Measurements from ENCODE around the gene FAM162B. TPM values are rescaled to one million over a fixed set of nuclear protein-coding genes. Genes with fewer than 3 reads are reported as not detected.

Gene FAM162B
- total and polyA plus RNA-seq, 2 donors (not counting 3 experiments of a cell fraction or from before 2014, with no cell fraction given): 0.36 TPM; not detected in 1

DNA sequence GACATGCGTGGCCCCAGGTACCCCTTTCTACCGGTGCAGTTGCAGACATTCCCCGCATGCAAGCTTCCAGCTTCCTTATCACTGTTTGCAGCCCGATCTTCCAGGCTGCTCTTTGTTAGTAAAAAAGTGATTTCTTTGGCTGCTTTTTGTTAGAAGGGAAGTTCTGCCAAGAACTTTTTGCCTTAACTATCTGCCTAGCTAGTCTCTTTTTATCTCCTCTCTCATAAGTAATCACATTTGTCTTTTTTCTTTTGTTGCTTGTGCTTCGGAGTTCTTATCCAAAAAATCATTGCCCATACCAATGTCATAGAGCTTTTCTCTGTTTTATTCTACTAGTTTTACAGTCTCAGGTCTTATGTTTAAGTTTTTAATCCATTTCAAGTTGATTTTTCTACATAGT, 20.3 kb downstream of the FAM162B start:
- Histone ChIP-seq H3K9me3 (replicated peaks; ENCODE audit: control insufficient read depth, insufficient read depth, low read length) (no peaks in the 10 kb centered on the region), H4K20me1 (replicated peaks; ENCODE audit: control insufficient read depth, extremely low read depth, insufficient read depth, low read length) (no peaks in the 10 kb centered on the region), H3K9ac (replicated peaks; ENCODE audit: extremely low read depth, insufficient read depth, low read length) (no peak overlapping the region), H3K36me3 (ENCODE audit: control insufficient read depth in 2 of 2, extremely low read depth in 1 of 2, insufficient read depth in 2 of 2, low read length in 2 of 2) (no peaks in the 10 kb centered on the region), H3K27me3 (ENCODE audit: control insufficient read depth in 2 of 2, insufficient read depth in 2 of 2, low read length in 2 of 2) (no peaks in the 10 kb centered on the region), H3K4me3 (replicated peaks in 1 of 3; ENCODE audit: insufficient read depth in 1 of 3, low read depth in 1 of 3, low read length in 3 of 3) (no peak overlapping the region), H3K4me2 (ENCODE audit: insufficient read depth, low read length) (no peak overlapping the region), H2AFZ (ENCODE audit: low read depth, low read length) (no peak overlapping the region), H3K4me1 (ENCODE audit: control insufficient read depth, extremely low read depth, insufficient read depth, low read length) (peaks cover 11% of the 10 kb centered on the region), H3K27ac (ENCODE audit: insufficient read depth, low read depth, low read length) (no peak overlapping the region), H3K79me2 (ENCODE audit: control insufficient read depth, insufficient read depth, low read length) (no peaks in the 10 kb centered on the region), H3K9me1 (replicated peaks; ENCODE audit: control insufficient read depth, extremely low read depth, insufficient read depth, low read length) (no peaks in the 10 kb centered on the region)
- DNase-seq (ENCODE audit: low read depth, low spot score): no peak
- no peak for TF ChIP-seq FOS (IDR thresholded peaks at IDR 0.05; ENCODE audit: borderline replicate concordance, insufficient read depth, low read length)
- TF ChIP-seq POLR2AphosphoS5 (IDR thresholded peaks at IDR 0.05; ENCODE audit: insufficient read depth, low read depth, low read length): no peak
- TF ChIP-seq, protein P1, sequence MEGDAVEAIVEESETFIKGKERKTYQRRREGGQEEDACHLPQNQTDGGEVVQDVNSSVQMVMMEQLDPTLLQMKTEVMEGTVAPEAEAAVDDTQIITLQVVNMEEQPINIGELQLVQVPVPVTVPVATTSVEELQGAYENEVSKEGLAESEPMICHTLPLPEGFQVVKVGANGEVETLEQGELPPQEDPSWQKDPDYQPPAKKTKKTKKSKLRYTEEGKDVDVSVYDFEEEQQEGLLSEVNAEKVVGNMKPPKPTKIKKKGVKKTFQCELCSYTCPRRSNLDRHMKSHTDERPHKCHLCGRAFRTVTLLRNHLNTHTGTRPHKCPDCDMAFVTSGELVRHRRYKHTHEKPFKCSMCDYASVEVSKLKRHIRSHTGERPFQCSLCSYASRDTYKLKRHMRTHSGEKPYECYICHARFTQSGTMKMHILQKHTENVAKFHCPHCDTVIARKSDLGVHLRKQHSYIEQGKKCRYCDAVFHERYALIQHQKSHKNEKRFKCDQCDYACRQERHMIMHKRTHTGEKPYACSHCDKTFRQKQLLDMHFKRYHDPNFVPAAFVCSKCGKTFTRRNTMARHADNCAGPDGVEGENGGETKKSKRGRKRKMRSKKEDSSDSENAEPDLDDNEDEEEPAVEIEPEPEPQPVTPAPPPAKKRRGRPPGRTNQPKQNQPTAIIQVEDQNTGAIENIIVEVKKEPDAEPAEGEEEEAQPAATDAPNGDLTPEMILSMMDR (IDR thresholded peaks at IDR 0.05; ENCODE audit: extremely low read depth in 1 of 2, insufficient read depth in 1 of 2, low read depth in 1 of 2, low read length in 2 of 2): no peak
- TF ChIP-seq, protein P2, sequence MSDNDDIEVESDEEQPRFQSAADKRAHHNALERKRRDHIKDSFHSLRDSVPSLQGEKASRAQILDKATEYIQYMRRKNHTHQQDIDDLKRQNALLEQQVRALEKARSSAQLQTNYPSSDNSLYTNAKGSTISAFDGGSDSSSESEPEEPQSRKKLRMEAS (IDR thresholded peaks at IDR 0.05; ENCODE audit: insufficient read depth, insufficient read length): no peak
- no peak for TF ChIP-seq EZH2 (IDR thresholded peaks at IDR 0.05; ENCODE audit: borderline replicate concordance, low read depth, low read length, severe bottlenecking)
- no peak for TF ChIP-seq GATA2 (IDR thresholded peaks at IDR 0.05; ENCODE audit: insufficient read depth, insufficient read length, low read depth, low read length)
- TF ChIP-seq POLR2A (IDR thresholded peaks at IDR 0.05; ENCODE audit: low read depth, low read length): no peak
- no peak for TF ChIP-seq JUN (IDR thresholded peaks at IDR 0.05; ENCODE audit: borderline replicate concordance, insufficient read depth, insufficient read length, low read depth)
- TF ChIP-seq MYC (IDR thresholded peaks at IDR 0.05; ENCODE audit: low read depth, low read length): no peak
- ChIA-PET POLR2A (no interaction called here), CTCF (no interaction called here)
- intact Hi-C loops (cut with micrococcal nuclease): no loop called here
- dilution Hi-C loops (cut with MboI; ENCODE audit: extremely low pct_ligation_motif_present, low sequenced_read_pairs): no loop called here
- FAIRE-seq: no peak
- BruUV-seq (replicated peaks): no TSS peak

All from endothelial cell of umbilical vein (primary cell).